GM12874 (cell line): ENCODE results near the gene SOX12.

Experiments
- CTCF ChIP-seq: IDR thresholded peaks from 2 replicates; pipeline ENCODE4 v1.5.1; 2011; ENCODE audit warnings: low read depth, mild to moderate bottlenecking, control low read depth, low read length, moderate library complexity; ENCODE audit not compliant: insufficient read depth

The SOX12 gene

GRCh38 chr20:297098-297924 lies 28.0 kb upstream of the SOX12 start, which contains the start of gene ZCCHC3:
Gene ZCCHC3 (plus strand): TSS chr20:297570. CDS start chr20:297587, 17 bp downstream.
- peak; percentile 21; the same call in 1 of the 2 replicates for TF ChIP-seq CTCF

- no peak for TF ChIP-seq CTCF
Measured at GRCh38 chr20:297925-298775, 27.2 kb upstream of the SOX12 start.

DNA sequence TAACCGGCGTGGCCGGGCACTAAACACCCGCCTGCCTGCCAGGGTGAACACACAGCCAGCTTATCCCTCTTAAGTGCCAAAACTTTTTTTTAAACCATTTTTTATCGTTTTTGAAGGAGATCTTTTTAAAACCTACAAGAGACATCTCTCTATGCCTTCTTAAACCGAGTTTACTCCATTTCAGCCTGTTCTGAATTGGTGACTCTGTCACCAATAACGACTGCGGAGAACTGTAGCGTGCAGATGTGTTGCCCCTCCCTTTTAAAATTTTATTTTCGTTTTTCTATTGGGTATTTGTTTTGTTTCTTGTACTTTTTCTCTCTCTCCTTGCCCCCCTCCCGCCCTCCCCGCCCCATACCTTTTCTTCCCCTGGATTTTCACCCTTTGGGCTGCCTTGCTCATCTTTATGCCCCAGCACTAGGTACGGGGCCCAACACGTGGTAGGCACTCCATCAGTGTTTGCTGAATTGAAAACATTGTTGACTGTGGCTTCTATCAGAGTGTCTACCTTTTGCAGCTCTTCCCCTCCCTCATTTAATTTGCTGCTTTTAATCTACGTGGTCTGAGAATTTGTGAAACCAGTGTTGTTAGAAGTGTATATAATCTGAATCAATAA lies 26.5 kb upstream of the SOX12 start:
- no peak for TF ChIP-seq CTCF

GRCh38 chr20:300345-300990 lies 24.9 kb upstream of the SOX12 start:
- TF ChIP-seq CTCF = no peak

DNA sequence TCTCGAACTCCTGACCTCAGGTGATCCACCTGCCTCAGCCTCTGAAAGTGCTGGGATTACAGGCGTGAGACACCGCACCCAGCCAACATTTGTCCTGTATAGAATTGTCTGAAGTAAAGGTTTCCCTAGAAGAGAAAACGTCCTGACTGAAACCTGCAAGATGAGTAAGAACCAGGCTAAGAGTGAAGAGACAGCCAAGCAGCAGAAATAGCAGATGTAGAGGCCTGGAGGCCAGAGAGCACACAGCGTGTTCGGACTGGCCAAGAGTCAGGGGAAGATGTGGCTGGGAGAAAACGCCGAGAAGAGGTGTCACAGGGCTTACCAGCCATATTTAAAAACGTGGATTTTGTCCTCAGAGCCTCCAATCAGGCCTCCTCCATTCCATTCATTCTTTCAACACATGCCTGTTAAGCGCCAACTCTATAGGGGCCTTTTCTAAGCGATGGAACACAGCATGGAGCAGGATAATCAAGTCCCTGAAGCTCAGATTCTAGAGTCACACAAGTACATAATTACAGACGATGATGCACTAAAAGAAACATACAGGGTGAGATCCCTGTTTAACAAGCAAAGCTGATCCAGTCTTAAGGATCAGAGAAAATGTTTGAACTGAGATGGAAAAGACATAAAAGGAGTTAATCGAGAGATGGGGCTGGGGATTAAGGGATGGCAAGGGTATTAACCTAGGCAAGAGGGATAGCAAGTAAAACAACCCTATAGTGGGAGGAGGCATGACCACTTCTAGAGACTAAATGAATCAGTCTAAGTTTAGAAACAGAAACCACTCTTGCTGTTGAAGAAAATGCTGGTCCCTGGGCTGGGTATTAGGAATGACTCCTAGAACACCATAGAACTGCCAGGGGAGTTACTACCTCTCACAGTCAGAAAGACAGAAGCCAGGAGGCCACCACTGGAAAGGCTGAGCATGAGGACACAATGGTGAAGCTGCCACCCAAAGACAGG lies 23.2 kb upstream of the SOX12 start:
- no peak for TF ChIP-seq CTCF

GRCh38 chr20:305745-306144 lies 19.6 kb upstream of the SOX12 start:
- no peak for TF ChIP-seq CTCF
